Measurements from ENCODE around the gene DNAJA2.

Gene DNAJA2

GRCh38 chr16:46923513-46924295, 49.8 kb downstream of the DNAJA2 start:
- H3K4me3 ChIP-seq (ENCODE audit: low read depth, low read length), result no peak overlapping the region
- no peak for DNase-seq (ENCODE audit: low read depth)
- no peak for TF ChIP-seq CTCF (IDR thresholded peaks at IDR 0.05; ENCODE audit: insufficient read depth, low read depth, low read length, missing control alignments)

- TF ChIP-seq CTCF (IDR thresholded peaks at IDR 0.05; ENCODE audit: insufficient read depth, low read depth, low read length, missing control alignments), result no peak
- no peak for DNase-seq (ENCODE audit: low read depth)
- H3K4me3 ChIP-seq (ENCODE audit: low read depth, low read length), result no peak overlapping the region
Measured at GRCh38 chr16:46922239-46922638, 51.2 kb downstream of the DNAJA2 start.

- TF ChIP-seq CTCF (IDR thresholded peaks at IDR 0.05; ENCODE audit: insufficient read depth, low read depth, low read length, missing control alignments), result no peak
- no peak for DNase-seq (ENCODE audit: low read depth)
- H3K4me3 ChIP-seq (ENCODE audit: low read depth, low read length), result no peak overlapping the region
Measured at GRCh38 chr16:46920402-46921068, 52.9 kb downstream of the DNAJA2 start.

GRCh38 chr16:46918905-46919792, 54.3 kb downstream of the DNAJA2 start:
- no peak overlapping the region for H3K4me3 ChIP-seq (ENCODE audit: low read depth, low read length)
- peak; percentile 40 for TF ChIP-seq CTCF (IDR thresholded peaks at IDR 0.05; ENCODE audit: insufficient read depth, low read depth, low read length, missing control alignments)
- DNase-seq (ENCODE audit: low read depth), result peak; percentile 87

GRCh38 chr16:46918400-46918799, 55.1 kb downstream of the DNAJA2 start:
- TF ChIP-seq CTCF (IDR thresholded peaks at IDR 0.05; ENCODE audit: insufficient read depth, low read depth, low read length, missing control alignments), result no peak
- no peak overlapping the region for H3K4me3 ChIP-seq (ENCODE audit: low read depth, low read length)
- DNase-seq (ENCODE audit: low read depth), result no peak

GRCh38 chr16:46916980-46917379, 56.5 kb downstream of the DNAJA2 start:
- H3K4me3 ChIP-seq (ENCODE audit: low read depth, low read length), result no peak overlapping the region
- DNase-seq (ENCODE audit: low read depth), result peak; percentile 38
- TF ChIP-seq CTCF (IDR thresholded peaks at IDR 0.05; ENCODE audit: insufficient read depth, low read depth, low read length, missing control alignments), result no peak

All from GM12865 (cell line).